ENCODE measurements around the gene SERPINF2.
"Not testable (repeated sequence)": the region's sequence is repeated elsewhere in the genome, so short reads cannot be mapped to it uniquely, and the experiment has no call there.

Gene SERPINF2

GRCh38 chr17:1736348-1737281, 6.1 kb upstream of the SERPINF2 start:
- no peak for DNase-seq

- DNase-seq: no peak
Measured at GRCh38 chr17:1737531-1738291, 5.0 kb upstream of the SERPINF2 start.

- not testable (repeated sequence) for DNase-seq
Measured at GRCh38 chr17:1741899-1742298, 772 bp upstream of the SERPINF2 start.

GRCh38 chr17:1743088-1743439, 393 bp downstream of the SERPINF2 start:
- no peak for DNase-seq

- no peak for DNase-seq
Measured at GRCh38 chr17:1744551-1745512, 2.2 kb downstream of the SERPINF2 start.

GRCh38 chr17:1745513-1746020, 2.9 kb downstream of the SERPINF2 start:
- DNase-seq: no peak

GRCh38 chr17:1746975-1747543, 4.4 kb downstream of the SERPINF2 start:
- DNase-seq: no peak

- DNase-seq: no peak
Measured at GRCh38 chr17:1750628-1751027, 8.0 kb downstream of the SERPINF2 start.

- DNase-seq: peak; percentile 11
Measured at GRCh38 chr17:1752425-1753262, 10.0 kb downstream of the SERPINF2 start.

- DNase-seq: no peak
Measured at GRCh38 chr17:1753767-1754429, 11.2 kb downstream of the SERPINF2 start.

- DNase-seq: no peak
Measured at GRCh38 chr17:1754430-1755112, 11.9 kb downstream of the SERPINF2 start.

GRCh38 chr17:1755252-1755826, 12.7 kb downstream of the SERPINF2 start:
- no peak for DNase-seq

GRCh38 chr17:1755827-1756262, 13.2 kb downstream of the SERPINF2 start:
- no peak for DNase-seq

- no peak for DNase-seq
Measured at GRCh38 chr17:1758807-1759206, 16.1 kb downstream of the SERPINF2 start.

GRCh38 chr17:1759529-1759928, 16.9 kb downstream of the SERPINF2 start:
- DNase-seq: no peak

- no peak for DNase-seq
Measured at GRCh38 chr17:1762233-1762900, 19.7 kb downstream of the SERPINF2 start.

- DNase-seq: no peak
Measured at GRCh38 chr17:1762901-1763898, 20.5 kb downstream of the SERPINF2 start.

GRCh38 chr17:1764284-1764683, 21.6 kb downstream of the SERPINF2 start:
- no peak for DNase-seq
